HG03558 (cell line): ENCODE data around the gene EAPP.
"Not testable (repeated sequence)": the region's sequence is repeated elsewhere in the genome, so short reads cannot be mapped to it uniquely, and the experiment has no call there.

Experiments used
- ATAC-seq: cut with Tn5 transposase; IDR thresholded peaks from one replicate; pipeline ENCODE4 v1.9.1; 2021; ENCODE audit warnings: moderate number of reproducible peaks; ENCODE audit not compliant: unreplicated experiment; ENCODE audit errors: extremely low read depth

Gene EAPP

DNA sequence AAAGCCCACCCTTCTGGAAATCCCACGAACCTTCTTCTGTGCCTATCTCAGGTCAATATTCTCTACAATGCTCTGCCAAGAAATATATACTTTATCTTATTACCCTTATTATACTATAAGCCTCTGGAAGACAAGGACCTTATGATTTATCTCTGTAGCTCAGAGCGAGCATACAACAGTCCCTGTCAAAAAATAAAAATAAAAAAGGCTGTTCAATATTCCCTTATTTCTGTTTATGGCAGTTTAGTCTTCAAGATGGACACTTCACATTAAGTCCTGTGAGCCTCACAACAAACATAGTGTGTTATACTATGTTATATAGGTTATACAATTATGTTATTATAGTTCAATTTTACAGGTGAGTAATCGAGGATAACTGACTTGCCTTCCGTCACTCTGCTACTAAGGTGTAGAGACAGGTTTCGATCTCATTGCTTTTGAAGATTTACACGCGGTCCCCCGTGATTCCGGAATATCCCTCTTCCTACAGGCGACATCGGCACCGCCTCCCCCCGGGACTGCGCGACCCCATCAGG is 562 bp downstream of the EAPP start:
- no peak for ATAC-seq

DNA sequence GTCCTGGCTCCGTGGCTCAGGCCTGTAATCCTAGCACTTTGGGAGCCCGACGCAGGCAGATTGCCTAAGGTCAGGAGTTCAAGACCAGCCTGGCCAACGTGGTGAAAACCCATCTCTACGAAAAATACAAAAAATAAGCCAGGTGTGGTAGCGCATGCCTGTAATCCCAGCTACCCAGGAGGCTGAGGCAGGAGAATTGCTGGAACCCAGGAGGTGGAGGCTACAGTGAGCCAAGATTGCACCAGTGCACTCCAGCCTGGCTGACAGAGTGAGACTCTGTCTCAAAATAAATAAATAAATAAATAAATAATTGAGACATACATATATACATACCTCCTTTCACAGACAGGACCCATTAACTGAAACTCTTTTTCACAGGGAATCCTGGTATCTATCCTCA is 1.4 kb downstream of the EAPP start:
- not testable (repeated sequence) for ATAC-seq

DNA sequence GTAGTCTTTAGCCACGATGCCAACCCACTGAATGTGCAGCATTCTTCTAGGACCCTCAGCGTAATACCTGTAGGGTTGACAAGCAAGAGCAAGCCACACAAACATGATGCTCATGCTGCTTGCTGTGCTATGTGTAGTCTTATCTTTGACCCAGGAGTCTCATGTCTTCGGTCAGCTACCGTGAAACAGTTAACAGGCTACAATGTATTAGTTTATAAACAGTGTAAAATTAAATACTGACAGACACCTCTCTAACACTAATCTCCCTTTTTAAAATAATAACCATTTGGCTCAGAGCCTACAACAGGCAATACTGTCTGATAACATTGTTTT is 1.9 kb downstream of the EAPP start:
- ATAC-seq: no peak

DNA sequence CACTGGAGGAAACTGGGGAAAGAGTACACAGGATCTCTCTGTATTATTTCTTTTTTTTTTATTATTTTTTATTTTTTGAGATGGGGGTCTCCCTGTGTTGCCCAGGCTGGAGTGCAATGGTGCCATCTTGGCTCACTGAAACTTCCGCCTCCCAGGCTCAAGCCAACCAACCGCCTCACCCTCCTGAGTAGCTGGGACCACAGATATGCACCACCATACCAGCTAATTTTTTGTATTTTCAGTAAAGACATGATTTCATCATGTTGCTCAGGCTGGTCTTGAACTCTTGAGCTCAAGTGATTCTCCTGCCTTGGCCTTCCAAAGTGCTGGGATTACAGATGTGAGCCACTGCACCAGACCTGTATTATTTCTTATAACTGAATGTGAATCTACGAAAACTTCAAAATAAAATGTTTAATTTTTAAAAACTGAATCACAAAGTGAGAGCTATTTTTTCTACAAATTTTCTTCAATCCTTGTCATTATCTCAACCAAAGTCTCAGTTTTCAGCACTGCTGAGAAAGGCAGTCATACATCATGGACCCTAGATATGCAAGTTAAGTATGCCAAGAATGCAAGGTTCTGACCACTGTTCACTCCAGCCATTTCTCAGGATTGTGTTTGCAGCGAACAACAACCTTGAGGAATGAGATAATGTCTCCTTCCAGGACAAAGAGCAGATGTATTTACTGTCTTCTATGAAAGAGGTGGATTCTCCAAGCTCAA is 2.4 kb downstream of the EAPP start:
- ATAC-seq: no peak

DNA sequence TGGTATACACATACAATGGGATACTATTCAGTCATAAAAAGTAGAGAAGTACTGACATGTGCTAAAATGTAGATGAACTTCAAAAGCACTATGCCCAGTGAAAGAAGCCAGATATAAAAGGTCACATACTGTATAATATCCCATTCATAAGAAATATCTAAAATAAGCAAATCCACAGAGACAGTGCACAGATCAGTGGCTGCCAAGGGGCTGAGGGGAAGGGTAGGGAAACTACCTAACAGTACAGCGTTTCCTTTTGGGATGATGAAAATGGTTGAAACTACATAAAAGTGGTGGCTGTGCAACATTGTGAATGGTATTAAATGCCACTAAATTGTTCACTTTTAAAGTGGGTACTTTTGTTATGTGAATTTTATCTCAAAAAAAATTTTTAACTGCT is 11.9 kb downstream of the EAPP start:
- no peak for ATAC-seq

DNA sequence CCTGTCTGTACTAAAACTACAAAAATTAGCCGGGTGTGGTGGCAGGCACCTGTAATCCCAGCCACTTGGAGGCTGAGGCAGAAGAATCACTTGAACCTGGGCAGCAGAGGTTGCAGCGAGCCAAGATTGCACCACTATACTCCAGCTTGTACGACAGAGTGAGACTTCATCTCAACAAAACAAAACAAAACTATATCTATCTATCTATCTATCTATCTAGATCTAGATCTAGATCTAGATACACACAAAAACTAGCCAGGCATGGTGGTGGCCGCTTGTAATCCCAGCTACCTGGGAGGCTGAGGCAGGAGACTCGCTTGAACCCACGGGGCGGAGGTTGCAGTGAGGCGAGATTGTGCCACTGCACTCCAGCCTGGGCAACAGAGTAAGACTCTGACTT is 15.3 kb downstream of the EAPP start:
- ATAC-seq: not testable (repeated sequence)

DNA sequence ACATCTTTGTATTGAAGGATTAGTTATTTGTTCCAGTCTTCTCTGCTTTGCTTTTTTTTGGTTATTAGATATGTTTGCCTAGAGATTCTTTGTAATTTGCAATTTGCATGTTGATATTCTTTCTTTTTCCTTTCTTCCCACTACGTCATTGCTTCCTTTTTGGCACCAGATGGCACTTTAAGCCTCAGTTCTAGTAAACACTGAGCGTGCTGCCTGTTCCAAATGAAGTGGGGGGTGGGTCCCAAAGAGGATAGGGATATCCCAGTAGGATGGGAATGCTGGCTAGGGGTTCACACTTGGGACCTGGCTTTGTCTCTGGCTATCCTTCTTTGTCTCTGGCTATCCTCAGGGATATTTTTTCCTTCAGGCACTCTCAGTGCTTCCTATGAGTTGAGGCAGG is 17.0 kb downstream of the EAPP start:
- ATAC-seq: no peak

DNA sequence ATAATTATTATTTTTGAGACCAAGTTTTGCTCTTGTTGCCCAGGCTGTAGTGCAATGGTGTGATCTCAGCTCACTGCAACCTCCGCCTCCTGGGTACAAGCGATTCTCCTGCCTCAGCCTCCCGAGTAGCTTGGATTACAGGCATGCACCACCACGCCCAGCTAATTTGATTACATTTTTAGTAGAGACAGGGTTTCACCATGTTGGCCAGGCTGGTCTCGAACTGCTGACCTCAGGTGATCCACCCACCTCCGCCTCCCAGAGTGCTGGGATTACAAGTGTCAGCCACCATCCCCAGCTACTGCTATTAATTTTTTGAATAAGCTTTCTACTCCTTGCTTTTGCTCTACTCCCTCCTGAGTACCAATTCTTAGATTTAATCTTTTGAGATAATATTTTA is 18.4 kb downstream of the EAPP start:
- not testable (repeated sequence) for ATAC-seq

DNA sequence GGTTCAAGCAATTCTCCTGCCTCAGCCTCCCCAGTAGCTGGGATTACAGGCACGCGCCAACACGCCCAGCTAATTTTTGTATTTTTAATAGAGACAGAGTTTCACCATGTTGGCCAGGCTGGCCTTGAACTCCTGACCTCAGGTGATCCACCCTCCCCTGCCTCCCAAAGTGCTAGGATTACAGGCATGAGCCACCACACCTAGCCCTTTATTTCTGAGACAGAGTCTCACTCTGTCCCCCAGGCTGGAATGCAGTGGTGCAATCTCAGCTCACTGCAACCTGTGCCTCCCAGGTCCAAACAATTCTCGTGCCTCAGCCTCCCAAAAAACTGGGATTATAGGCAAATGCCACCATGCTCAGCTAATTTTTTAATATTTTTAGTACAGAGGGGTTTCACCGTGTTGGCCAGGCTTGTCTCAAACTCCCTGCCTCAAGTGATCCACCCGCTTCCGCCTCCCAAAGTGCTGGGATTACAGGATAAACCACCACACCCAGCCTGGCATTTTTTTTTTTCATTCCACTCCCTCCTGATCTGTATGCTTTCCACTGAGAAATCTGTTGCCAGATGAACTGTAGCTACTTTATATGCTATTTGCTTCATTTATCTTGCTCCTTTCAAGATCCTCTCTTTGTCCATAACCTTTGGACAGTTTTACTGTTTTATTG is 19.1 kb downstream of the EAPP start:
- not testable (repeated sequence) for ATAC-seq

DNA sequence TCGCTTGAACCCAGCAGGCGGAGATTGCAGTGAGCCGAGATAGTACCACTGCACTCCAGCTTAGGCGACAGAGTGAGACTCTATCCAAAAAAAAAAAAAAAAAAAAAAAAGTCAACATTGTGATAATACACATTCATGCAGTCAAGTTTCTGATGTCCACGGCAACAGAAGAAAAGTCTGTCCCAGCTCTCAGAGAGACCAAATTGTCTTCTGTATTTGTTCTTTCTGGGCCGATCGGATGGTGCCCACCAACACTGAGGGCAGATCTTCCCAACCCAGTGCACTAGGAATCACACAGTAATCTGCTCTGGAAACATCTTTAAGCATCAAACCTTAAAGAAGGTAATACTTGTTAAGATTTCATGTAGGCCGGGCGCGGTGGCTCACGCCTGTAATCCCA is 31.6 kb downstream of the EAPP start:
- no peak for ATAC-seq

DNA sequence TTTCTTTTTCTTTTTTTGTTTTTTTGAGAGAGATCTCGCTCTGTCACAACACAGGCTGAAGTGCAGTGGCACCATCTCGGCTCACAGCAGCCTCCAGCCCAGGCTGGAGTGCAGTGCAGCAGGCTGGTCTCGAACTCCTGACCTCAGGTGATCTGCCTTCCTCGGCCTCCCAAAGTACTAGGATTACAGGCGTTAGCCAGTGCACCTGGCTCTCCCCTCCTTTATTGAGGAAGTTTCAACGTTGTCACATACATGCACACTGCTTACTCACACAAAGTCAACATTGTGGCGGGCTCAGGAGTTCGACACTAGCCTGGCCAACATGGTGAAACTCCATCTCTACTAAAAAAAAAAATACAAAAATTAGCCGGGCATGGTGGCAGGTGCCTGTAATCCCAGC is 32.0 kb downstream of the EAPP start:
- ATAC-seq: no peak

DNA sequence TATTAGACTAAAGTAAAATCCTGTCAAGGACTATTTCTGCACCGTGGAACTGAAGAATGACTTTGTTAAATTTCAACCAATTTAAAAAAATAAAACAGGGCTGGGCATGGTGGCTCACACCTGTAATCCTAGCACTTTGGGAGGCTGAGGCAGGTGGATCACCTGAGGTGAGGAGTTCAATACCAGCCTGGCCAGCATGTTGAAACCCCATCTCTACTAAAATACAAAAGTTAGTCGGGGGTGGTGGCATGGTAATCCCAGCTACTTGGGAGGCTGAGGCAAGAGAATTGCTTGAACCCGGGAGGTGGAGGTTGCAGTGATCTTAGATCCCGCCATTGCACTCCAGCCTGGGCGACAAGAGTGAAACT is 34.4 kb downstream of the EAPP start:
- not testable (repeated sequence) for ATAC-seq

DNA sequence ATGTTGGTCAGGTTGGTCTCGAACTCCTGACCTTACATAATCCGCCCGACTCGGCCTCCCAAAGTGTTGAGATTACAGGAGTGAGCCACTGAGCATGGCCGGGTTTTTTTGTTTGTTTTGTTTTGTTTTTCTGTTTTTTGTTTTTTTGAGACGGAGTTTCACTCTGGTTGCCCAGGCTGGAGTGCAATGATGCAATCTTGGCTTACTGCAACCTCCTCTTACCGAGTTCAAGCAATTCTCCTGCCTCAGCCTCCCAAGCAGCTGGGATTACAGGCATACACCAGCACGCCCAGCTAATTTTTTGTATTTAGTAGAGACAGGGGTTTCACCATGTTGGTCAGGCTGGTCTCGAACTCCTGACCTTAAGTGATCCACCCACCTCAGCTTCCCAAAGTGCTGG is 35.5 kb downstream of the EAPP start:
- not testable (repeated sequence) for ATAC-seq

DNA sequence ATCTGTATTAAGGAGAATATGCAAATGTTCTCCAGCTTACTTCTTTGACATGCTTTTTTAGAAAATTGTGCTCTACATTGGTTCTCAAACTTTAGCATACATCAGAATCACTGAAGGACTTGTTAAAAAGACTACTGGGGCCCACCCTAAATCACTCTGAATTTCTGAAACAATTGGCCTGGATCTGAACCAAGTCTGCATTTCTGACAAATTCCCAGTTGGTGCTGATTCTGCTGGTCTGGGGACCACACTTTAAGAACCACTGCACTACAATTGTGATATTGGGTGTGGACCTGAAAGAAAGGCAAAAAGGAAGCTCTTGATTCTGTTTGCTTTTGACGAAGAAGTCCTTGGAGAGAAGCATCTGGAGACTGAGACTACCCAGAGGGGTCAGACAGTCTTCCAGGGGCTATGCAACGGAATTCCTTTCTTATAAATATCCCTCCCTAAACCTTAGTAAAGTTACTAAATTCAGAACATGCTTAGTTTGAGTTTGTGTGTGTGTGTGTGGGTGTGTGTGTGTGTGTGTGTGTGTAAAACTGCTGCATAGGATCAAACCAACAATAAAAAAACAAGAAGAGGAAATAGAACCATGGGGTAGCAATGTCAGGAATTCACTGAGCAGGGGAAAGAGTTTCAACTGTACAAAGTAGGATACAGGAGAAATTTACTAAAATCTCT is 36.8 kb downstream of the EAPP start:
- ATAC-seq: no peak

DNA sequence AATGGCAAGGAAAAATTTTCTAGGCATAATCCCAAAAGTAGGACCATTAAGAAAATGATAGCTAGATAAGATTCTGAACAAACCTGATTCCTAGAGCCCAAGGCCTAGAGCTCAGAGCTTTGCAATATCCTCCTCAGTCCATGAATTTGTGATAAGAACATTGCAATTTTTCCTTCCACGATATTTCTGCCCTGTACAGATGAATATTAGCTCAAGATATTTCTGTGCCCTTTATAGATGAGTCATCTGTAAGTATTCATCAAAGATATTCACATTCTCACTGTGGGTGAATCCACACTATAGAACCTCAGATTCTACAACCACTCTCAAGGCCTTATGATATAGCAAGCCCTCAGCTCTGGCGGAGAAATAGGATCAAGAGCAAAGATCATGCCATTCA is 37.5 kb downstream of the EAPP start:
- no peak for ATAC-seq

DNA sequence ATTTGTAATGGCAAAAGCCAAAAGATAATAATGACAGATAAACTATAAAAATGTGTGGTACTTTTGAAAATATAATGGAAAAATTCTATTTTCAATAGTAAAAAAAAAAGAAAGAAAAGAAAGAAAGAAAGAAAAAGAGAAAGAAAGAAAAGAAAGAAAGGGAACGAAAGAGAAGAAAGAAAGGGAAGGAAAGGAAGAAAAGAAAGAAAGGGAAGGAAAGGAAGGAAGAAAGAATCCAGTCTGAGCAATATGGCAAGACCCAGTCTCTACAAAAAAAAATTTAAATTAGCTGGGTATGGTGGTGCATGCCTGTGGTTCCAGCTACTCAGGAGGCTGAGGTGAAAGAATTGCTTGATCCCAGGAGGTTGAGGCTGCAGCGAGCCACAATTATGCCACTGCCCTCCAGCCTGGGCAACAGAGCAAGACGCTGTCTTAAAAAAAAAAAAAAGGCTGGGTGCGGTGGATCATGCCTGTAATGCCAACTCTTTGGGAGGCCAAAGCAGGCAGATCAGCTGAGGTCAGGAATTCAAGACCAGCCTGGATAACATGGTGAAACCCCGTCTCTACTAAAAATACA is 38.4 kb downstream of the EAPP start:
- no peak for ATAC-seq

DNA sequence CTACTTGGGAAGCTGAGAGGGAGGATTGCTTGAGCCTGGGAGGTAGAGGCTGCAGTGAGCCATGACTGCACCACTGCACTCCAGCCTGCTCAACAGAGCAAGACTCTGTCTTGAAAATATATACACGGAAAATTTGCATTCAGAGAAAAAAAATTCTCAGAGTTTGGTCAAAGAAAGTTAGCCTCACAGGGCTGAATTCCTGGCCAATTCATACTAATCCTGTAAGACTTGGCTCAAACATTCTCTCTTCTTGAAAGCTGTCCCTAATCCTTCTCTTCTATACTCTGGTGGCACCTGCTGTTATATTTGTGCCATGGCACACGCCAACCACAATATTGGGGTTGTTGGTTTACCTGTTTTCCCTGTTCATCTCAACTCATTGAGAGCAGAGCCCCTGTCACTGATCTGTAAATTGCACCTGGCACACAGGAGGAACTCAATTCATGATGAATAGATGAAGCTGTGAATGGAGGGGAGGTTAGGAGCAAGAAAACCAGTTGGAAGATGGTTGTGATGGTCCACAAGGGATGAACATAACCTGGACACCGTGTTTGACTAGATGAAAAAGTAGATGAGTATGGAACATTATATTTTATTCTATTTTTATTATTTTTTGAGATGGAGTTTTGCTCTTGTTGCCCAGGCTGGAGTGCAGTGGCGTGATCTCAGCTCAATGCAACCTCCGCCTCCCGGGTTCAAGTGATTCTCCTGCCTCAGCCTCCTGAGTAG is 40.7 kb downstream of the EAPP start:
- ATAC-seq: no peak

DNA sequence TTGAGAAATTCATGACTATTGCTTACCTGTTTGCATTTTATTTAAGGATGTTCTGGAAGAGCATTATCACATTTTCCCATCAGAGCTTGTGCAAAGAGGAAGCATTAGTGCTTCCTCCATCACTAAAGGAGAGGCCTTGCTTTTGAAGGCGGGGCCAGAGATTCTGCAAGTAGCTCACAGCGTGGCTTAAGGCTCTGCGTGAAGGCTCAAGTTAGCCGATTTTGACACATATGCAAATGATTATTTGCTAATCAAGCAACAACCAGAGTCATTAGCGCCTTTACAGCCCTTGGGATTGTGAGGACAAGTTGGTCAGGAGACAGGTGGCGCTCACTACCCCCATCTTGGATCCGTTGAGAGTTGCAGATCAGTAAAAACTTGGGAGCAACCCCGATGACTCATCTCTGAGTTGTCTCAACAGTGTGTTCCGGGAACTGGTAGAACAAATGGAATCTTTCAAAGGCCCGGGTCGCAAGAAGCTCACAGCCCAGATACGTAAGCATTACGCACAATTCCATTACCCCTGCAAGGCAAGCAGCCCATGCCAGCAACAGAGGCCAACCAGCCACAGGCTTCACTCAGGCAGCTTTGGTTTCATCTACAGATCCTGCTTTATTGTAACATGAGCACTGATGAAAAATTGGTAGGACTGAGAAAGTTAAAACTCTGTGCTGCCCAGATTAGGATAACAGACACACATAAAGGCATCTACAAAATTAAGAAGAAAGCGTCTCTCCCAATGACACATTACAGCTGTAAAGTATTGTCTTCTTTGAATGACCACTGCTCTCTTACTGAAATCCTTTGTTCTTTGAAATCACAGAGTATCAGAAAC is 42.6 kb downstream of the EAPP start:
- no peak for ATAC-seq

DNA sequence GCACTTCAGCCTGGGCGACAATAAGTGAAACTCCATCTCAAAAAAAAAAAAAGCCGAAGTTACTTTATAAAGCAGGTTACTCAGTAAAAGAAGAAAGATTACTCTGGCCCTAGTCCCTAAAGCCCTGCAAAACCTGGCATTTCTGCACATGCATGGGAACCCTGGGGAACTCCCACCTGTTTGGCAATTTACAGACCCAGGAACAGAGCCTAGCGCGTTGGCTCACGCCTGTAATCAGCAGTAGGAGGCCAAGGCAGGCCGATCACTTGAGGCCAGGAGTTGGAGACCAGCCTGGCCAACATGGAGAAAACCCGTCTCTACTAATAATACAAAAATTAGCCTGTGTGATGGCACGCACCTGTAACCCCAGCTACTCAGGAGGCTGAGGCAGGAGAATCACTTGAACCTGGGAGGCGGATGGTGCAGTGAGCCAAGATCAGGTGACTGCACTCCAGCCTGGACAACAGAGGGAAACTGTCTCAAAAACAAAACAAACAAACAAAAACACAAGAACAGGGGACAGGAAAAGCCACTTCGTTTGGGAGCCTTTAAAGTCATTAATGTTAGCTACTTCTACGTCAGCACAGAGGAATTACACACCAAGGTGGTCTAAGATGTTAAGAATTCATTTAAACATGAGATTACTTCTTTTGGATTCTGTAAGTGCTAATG is 43.4 kb downstream of the EAPP start:
- ATAC-seq: no peak
